Spleen (tissue), 11 donors: ENCODE measurements around the gene ARHGAP21. TPM values are rescaled to one million over a fixed set of nuclear protein-coding genes. Genes with fewer than 3 reads are reported as not detected.

Source experiments
- DNase-seq: peaks from one replicate; pipeline ENCODE4 v3.0.0-alpha.2; 2020
- H3K27ac ChIP-seq, 8 donors: fragments of 200-600 bp; sonication (generic) in 7 of 8; 1 replicate in 4 of 8; 2 replicates in 4 of 8; pipeline versions ENCODE4 v1.5.0 to v1.8.0; 2016 to 2021; ENCODE audit warnings: inconsistent platforms in 4 of 8, mild to moderate bottlenecking in 4 of 8, moderate library complexity in 1 of 8
- H3K27me3 ChIP-seq, 7 donors: fragments of 200-600 bp; sonication (generic) in 6 of 7; replicated peaks in 1 of 7; 1 replicate in 4 of 7; 2 replicates in 3 of 7; pipeline versions ENCODE4 v1.5.0 to v1.8.0; 2016 to 2021; ENCODE audit warnings: inconsistent platforms in 3 of 7, mild to moderate bottlenecking in 1 of 7
- H3K36me3 ChIP-seq, 6 donors: fragments of 200-600 bp; sonication (generic) in 5 of 6; 1 replicate in 4 of 6; 2 replicates in 2 of 6; pipeline versions ENCODE4 v1.5.0 to v1.8.0; 2016 to 2021; ENCODE audit warnings: inconsistent platforms in 2 of 6
- H3K4me1 ChIP-seq, 6 donors: fragments of 200-600 bp; sonication (generic) in 5 of 6; 1 replicate in 3 of 6; 2 replicates in 3 of 6; pipeline versions ENCODE4 v1.5.0 to v1.8.0; 2016 to 2021; ENCODE audit warnings: inconsistent platforms in 3 of 6
- H3K4me3 ChIP-seq, 8 donors: fragments of 200-600 bp; sonication (generic) in 7 of 8; 1 replicate in 4 of 8; 2 replicates in 4 of 8; pipeline versions ENCODE4 v1.5.0 to v1.8.0; 2016 to 2021; ENCODE audit warnings: inconsistent platforms in 4 of 8, mild to moderate bottlenecking in 4 of 8, moderate library complexity in 2 of 8
- H3K9me3 ChIP-seq, 8 donors: fragments of 200-600 bp; sonication (generic) in 7 of 8; 1 replicate in 4 of 8; 2 replicates in 4 of 8; pipeline versions ENCODE4 v1.5.0 to v1.8.0; 2016 to 2021; ENCODE audit warnings: inconsistent platforms in 4 of 8
- POLR2A ChIP-seq, 3 donors: fragments of 450-650 bp; IDR thresholded peaks; one replicate each; pipeline ENCODE4 v1.5.1; 2017; ENCODE audit warnings: antibody characterized with exemption in 3 of 3, mild to moderate bottlenecking in 1 of 3
- POLR2AphosphoS5 ChIP-seq, 3 donors: sonication (generic); formaldehyde crosslinking; IDR thresholded peaks; one replicate each; pipeline ENCODE4 v1.5.1; 2017; ENCODE audit warnings: antibody characterized with exemption in 3 of 3
- WGBS, 5 donors: extraction: QIAGEN DNeasy Blood & Tissue Kit in 3 of 5; methylation state at CpG; one replicate each; pipeline versions ENCODE4 v1.1.5 to v1.1.7; 2013 to 2018; 5-methylcytosine and 5-hydroxymethylcytosine counted together
- intact Hi-C: fragments of 100-400 bp; cut with DNase I; formaldehyde crosslinking; loops from one replicate; pipeline ENCODE4 v1.15.0; 2023; ENCODE audit warnings: low total_unique reads
- polyA plus RNA-seq, 3 donors: library from polyadenylated mRNA; stranded (reverse); fragments of 200-250 nt; gene quantifications; one replicate each; pipeline ENCODE4 v1.2.1, GENCODE V29; 2013
- total RNA-seq, 7 donors: library from RNA; depleted of rRNA in 3 of 7; stranded (reverse); fragments of >200 nt in 3 of 7; fragmentation: NEBNext Ultra II Directional in 4 of 7; extraction: Animal tissue kit (Norgen Biotek cat#: 25700) in 4 of 7; gene quantifications; one replicate each; pipeline versions ENCODE4 v1.1.0 to v1.2.1, GENCODE V29; 2016 to 2021
- TF ChIP-seq, protein P1 (sequence below), 11 experiments: fragments of 200-600 bp in 7 of 11; fragments of 450-650 bp in 4 of 11; sonication (generic) in 4 of 11; IDR thresholded peaks in 8 of 11; conservative IDR thresholded peaks in 3 of 11; 1 replicate in 7 of 11; 2 replicates in 4 of 11; pipeline versions ENCODE4 v1.4.0 to v1.8.0; 2016 to 2021; ENCODE audit warnings: antibody characterized with exemption in 11 of 11, inconsistent platforms in 4 of 11, mild to moderate bottlenecking in 1 of 11
- donor health status: healthy with polysubstance abuse.
- donor health status: DM: no; HTN: no; CAD: no; lungs with moderate emphysema.
- donor health status: DM: no; HTN: no; CAD: no.
- donor health status: Bipolar disorder and iron deficiency.
- donor health status: healthy.
- donor health status: DM: no; HTN: no; CAD: no.
- donor health status: DM: yes; HTN: yes; CAD: no.

The ARHGAP21 gene
- total and polyA plus RNA-seq, 10 donors = 6.0 to 60.9 (median 43.9) TPM

DNA sequence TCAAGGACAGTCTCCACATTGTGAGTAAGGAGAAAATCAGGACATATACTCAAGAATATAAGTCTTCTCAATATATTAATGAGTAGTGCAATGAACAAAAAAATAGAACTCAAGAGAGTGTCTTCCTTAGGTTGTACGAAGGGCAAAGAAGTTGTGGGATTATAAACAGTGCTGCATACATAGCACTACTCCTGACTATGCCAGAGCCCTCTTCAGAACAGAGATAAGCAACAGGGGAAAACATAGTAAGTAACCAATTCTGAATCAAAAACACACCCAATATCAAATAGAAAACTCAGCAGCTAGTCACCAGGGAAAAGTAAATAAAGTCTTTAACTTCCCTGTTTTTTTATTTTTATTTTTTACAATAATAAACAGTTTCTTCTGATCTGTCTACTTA is 10.6 kb downstream of the ARHGAP21 start:
- H3K27me3 ChIP-seq = no peaks in the 10 kb centered on the region
- no peak overlapping the region for H3K4me3 ChIP-seq
- H3K4me1 ChIP-seq = peaks cover 0 to 33% (median 14%) of the 10 kb centered on the region in 6 donors
- TF ChIP-seq POLR2AphosphoS5 (IDR thresholded peaks at IDR 0.05) (no peak), POLR2A (IDR thresholded peaks at IDR 0.05) (no peak)
- TF ChIP-seq, protein P1, sequence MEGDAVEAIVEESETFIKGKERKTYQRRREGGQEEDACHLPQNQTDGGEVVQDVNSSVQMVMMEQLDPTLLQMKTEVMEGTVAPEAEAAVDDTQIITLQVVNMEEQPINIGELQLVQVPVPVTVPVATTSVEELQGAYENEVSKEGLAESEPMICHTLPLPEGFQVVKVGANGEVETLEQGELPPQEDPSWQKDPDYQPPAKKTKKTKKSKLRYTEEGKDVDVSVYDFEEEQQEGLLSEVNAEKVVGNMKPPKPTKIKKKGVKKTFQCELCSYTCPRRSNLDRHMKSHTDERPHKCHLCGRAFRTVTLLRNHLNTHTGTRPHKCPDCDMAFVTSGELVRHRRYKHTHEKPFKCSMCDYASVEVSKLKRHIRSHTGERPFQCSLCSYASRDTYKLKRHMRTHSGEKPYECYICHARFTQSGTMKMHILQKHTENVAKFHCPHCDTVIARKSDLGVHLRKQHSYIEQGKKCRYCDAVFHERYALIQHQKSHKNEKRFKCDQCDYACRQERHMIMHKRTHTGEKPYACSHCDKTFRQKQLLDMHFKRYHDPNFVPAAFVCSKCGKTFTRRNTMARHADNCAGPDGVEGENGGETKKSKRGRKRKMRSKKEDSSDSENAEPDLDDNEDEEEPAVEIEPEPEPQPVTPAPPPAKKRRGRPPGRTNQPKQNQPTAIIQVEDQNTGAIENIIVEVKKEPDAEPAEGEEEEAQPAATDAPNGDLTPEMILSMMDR (IDR thresholded peaks at IDR 0.05 in 8 of 11, conservative IDR thresholded peaks at IDR 0.05 in 3 of 11) = no peak
- intact Hi-C loops = no loop called here
- no peak overlapping the region for H3K27ac ChIP-seq
- no peak for DNase-seq
- no peaks in the 10 kb centered on the region for H3K9me3 ChIP-seq
- 89 to 98% (median 95%) methylated on average over 1 of the region's 1 CpG for WGBS, 5 donors
- H3K36me3 ChIP-seq = no peaks in the 10 kb centered on the region

DNA sequence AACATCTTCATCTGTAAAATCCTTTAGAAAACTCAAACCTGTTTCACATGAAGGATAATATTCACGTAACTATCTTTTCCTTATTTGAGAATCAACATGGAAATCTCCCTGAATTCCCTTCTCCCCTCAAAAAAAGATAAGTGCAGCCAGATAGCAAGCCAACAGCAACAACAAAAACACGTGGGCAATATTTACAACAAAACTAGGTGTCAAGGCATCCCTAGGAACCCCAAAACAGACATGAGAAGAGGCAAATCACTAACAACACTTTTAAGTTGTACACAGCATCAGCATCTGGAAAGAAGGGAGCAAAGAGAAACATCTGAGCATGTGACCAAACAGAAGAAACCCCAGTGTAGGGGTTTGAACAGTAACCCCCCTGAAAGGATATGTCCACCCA is 12.2 kb downstream of the ARHGAP21 start:
- Histone ChIP-seq H3K27me3 (no peaks in the 10 kb centered on the region), H3K36me3 (no peaks in the 10 kb centered on the region), H3K4me1 (peaks cover 0 to 35% (median 11%) of the 10 kb centered on the region in 6 donors), H3K4me3 (no peak overlapping the region), H3K27ac (no peak overlapping the region), H3K9me3 (no peaks in the 10 kb centered on the region)
- DNase-seq = no peak
- TF ChIP-seq, protein P1 (IDR thresholded peaks at IDR 0.05 in 8 of 11, conservative IDR thresholded peaks at IDR 0.05 in 3 of 11) = no peak
- TF ChIP-seq POLR2AphosphoS5 (IDR thresholded peaks at IDR 0.05) = no peak
- TF ChIP-seq POLR2A (IDR thresholded peaks at IDR 0.05) = no peak
- intact Hi-C loops = no loop called here
- WGBS, 5 donors = 68 to 94% (median 85%) methylated on average over 2 of the region's 2 CpGs

DNA sequence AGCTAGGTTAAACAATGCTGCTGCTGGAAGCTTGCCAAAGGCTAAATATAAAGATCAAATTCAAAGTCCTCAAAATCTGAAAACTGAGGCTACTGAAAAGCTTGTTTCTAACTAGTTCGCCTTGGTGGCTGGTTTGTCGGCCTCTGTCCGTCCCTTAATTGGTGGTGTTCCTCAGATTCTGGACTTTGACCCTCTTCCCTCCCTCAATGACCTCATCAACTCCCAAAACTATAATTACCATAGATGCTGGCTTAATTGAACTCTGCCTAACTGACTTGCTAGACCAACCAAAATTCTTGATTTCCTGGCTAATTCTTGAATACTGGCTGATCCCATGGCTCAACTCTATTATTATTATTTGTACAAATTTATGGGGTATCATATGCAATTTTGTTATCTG is 15.6 kb downstream of the ARHGAP21 start:
- intact Hi-C loops = no loop called here
- no peak for TF ChIP-seq POLR2AphosphoS5 (IDR thresholded peaks at IDR 0.05)
- TF ChIP-seq POLR2A (IDR thresholded peaks at IDR 0.05) = no peak
- TF ChIP-seq, protein P1 (IDR thresholded peaks at IDR 0.05 in 8 of 11, conservative IDR thresholded peaks at IDR 0.05 in 3 of 11) = no peak
- Histone ChIP-seq H3K4me1 (peaks cover 0 to 31% (median 8%) of the 10 kb centered on the region in 6 donors), H3K9me3 (no peaks in the 10 kb centered on the region), H3K27ac (no peak overlapping the region), H3K36me3 (no peaks in the 10 kb centered on the region), H3K4me3 (no peak overlapping the region), H3K27me3 (no peaks in the 10 kb centered on the region)
- 78 to 90% (median 82%) methylated on average over 3 of the region's 3 CpGs for WGBS, 5 donors
- no peak for DNase-seq

DNA sequence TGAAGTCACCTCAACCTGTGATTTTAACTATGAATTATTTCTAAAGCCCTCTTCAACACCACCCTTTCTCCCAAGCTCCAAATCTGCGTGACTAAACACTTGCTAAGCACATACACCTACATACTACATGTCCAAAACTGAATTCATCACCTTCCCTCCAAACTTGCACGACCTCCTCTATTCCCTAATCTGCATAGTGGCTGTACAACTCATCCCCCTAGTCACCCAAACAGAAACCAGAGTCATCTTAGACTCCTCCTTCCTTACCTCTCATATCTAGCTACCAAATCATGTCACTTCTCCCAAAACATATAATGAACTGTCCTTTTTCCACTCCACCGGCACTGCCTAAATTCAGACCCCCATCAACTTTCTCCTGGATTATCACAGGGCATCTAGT is 16.2 kb downstream of the ARHGAP21 start:
- Histone ChIP-seq H3K9me3 (no peaks in the 10 kb centered on the region), H3K27me3 (no peaks in the 10 kb centered on the region), H3K4me3 (no peak overlapping the region), H3K4me1 (peaks cover 0 to 31% (median 8%) of the 10 kb centered on the region in 6 donors), H3K27ac (no peak overlapping the region), H3K36me3 (no peaks in the 10 kb centered on the region)
- TF ChIP-seq POLR2A (IDR thresholded peaks at IDR 0.05) (no peak), POLR2AphosphoS5 (IDR thresholded peaks at IDR 0.05) (no peak)
- TF ChIP-seq, protein P1 (IDR thresholded peaks at IDR 0.05 in 8 of 11, conservative IDR thresholded peaks at IDR 0.05 in 3 of 11) = no peak
- intact Hi-C loops = no loop called here
- DNase-seq = no peak
- WGBS, 5 donors = 64 to 86% (median 78%) methylated on average over 3 of the region's 3 CpGs
